Body of pancreas (tissue), 4 donors: Measurements from ENCODE around the gene RFT1. TPM values are rescaled to one million over a fixed set of nuclear protein-coding genes. Genes with fewer than 3 reads are reported as not detected.
A peak's percentile ranks its signal among the peaks of the same experiment; 100 is the strongest.

ENCODE experiments used
- ATAC-seq: fragments of 150-250 bp; one replicate; pipeline ENCODE4 v1.9.1; 2016
- DNase-seq, 4 donors: peaks; one replicate each; pipeline ENCODE4 v3.0.0-alpha.2; 2019
- H3K27ac ChIP-seq, 4 donors: fragments of 200-600 bp; sonication (generic); 1 replicate in 3 of 4; 2 replicates in 1 of 4; pipeline versions ENCODE4 v1.5.1 to v1.6.1; 2016 to 2019; ENCODE audit warnings: mild to moderate bottlenecking in 1 of 4, mixed read lengths in 1 of 4, moderate library complexity in 1 of 4
- H3K27me3 ChIP-seq, 2 donors: fragments of 200-600 bp; sonication (generic); one replicate each; pipeline ENCODE4 v1.6.0; 2016; ENCODE audit warnings: mild to moderate bottlenecking in 1 of 2
- H3K36me3 ChIP-seq, 2 donors: fragments of 200-600 bp; sonication (generic); replicated peaks in 1 of 2; 2 replicates each; pipeline ENCODE4 v1.5.1; 2016; ENCODE audit warnings: low read depth in 2 of 2; ENCODE audit not compliant: insufficient read depth in 1 of 2
- H3K4me1 ChIP-seq: fragments of 200-600 bp; sonication (generic); one replicate; pipeline ENCODE4 v1.6.0; 2016
- H3K4me3 ChIP-seq, 2 donors: fragments of 200-600 bp; sonication (generic); 1 replicate in 1 of 2; 2 replicates in 1 of 2; pipeline ENCODE4 v1.5.1; 2016 to 2019
- H3K9me3 ChIP-seq, 3 donors: fragments of 200-600 bp; sonication (generic); 1 replicate in 2 of 3; 2 replicates in 1 of 3; pipeline ENCODE4 v1.5.1; 2016
- CTCF ChIP-seq, 7 experiments: fragments of 450-650 bp in 4 of 7; fragments of 200-600 bp in 3 of 7; sonication (generic) in 3 of 7; IDR thresholded peaks; one replicate each; pipeline ENCODE4 v1.5.1; 2016 to 2019; ENCODE audit warnings: antibody characterized with exemption in 7 of 7
- POLR2A ChIP-seq, 3 donors: fragments of 450-650 bp; IDR thresholded peaks; one replicate each; pipeline ENCODE4 v1.6.1; 2016; ENCODE audit warnings: antibody characterized with exemption in 3 of 3, mild to moderate bottlenecking in 2 of 3
- WGBS, 2 donors: methylation state at CpG; one replicate each; pipeline ENCODE4 v1.1.5; 2017; 5-methylcytosine and 5-hydroxymethylcytosine counted together
- intact Hi-C: fragments of 100-400 bp; cut with DNase I; formaldehyde crosslinking; loops from one replicate; pipeline ENCODE4 v1.15.1; 2023
- total RNA-seq, 2 donors: library from RNA; depleted of rRNA; stranded (reverse); fragments of >200 nt; gene quantifications; one replicate each; pipeline ENCODE4 v1.1.0, GENCODE V29; 2016

RFT1 gene
- total RNA-seq, 2 donors from 2014 or later, result 10.6 to 19.8 TPM

GRCh38 chr3:53071882-53072431, 58.3 kb downstream of the RFT1 start:
- Histone ChIP-seq H3K4me1 (peaks cover 12% of the 10 kb centered on the region), H3K27me3 (no peaks in the 10 kb centered on the region), H3K36me3 (no peaks in the 10 kb centered on the region), H3K9me3 (no peaks in the 10 kb centered on the region), H3K27ac (peak overlapping the region in 2 of 4 donors; percentile 73 to 81), H3K4me3 (no peak overlapping the region)
- intact Hi-C loops, result loop anchor here (10.0 kb wide), 2 partner anchors 137 to 327 kb away; no protein-coding TSS in a partner anchor
- ATAC-seq, result no peak
- WGBS, 2 donors, result 46 to 59% methylated on average over 2 to 11 of the region's 11 CpGs
- no peak for DNase-seq
- TF ChIP-seq POLR2A (IDR thresholded peaks at IDR 0.05) (no peak), CTCF (IDR thresholded peaks at IDR 0.05) (no peak)

- TF ChIP-seq CTCF (IDR thresholded peaks at IDR 0.05), result no peak
- no peak for TF ChIP-seq POLR2A (IDR thresholded peaks at IDR 0.05)
- H3K27me3 ChIP-seq, result no peaks in the 10 kb centered on the region
- no peaks in the 10 kb centered on the region for H3K9me3 ChIP-seq
- no peaks in the 10 kb centered on the region for H3K36me3 ChIP-seq
- H3K4me3 ChIP-seq, result no peak overlapping the region
- ATAC-seq, result no peak
- intact Hi-C loops, result loop anchor here (10.0 kb wide), 2 partner anchors 135 to 325 kb away; no protein-coding TSS in a partner anchor
- no peak for DNase-seq
- 75 to 92% methylated on average over 4 of the region's 4 CpGs for WGBS, 2 donors
- no peak overlapping the region for H3K27ac ChIP-seq
- H3K4me1 ChIP-seq, result peaks cover 12% of the 10 kb centered on the region
Measured at GRCh38 chr3:53069422-53070068, 60.7 kb downstream of the RFT1 start.

- no peak for DNase-seq
- no peak for ATAC-seq
- Histone ChIP-seq H3K9me3 (no peaks in the 10 kb centered on the region), H3K4me1 (peaks cover 8% of the 10 kb centered on the region), H3K27me3 (no peaks in the 10 kb centered on the region), H3K36me3 (no peaks in the 10 kb centered on the region), H3K4me3 (no peak overlapping the region), H3K27ac (no peak overlapping the region)
- 65 to 90% methylated on average over 3 of the region's 3 CpGs for WGBS, 2 donors
- intact Hi-C loops, result no loop called here
- TF ChIP-seq CTCF (IDR thresholded peaks at IDR 0.05) (no peak), POLR2A (IDR thresholded peaks at IDR 0.05) (no peak)
Measured at GRCh38 chr3:53068176-53068575, 62.1 kb downstream of the RFT1 start.

- TF ChIP-seq POLR2A (IDR thresholded peaks at IDR 0.05) (no peak), CTCF (IDR thresholded peaks at IDR 0.05) (no peak)
- 78 to 80% methylated on average over 3 of the region's 3 CpGs for WGBS, 2 donors
Measured at GRCh38 chr3:53067567-53067966, 62.7 kb downstream of the RFT1 start.

More at GRCh38 chr3:53067567-53067966, 62.7 kb downstream of the RFT1 start:
- intact Hi-C loops, result no loop called here
- Histone ChIP-seq H3K9me3 (no peaks in the 10 kb centered on the region), H3K4me3 (no peak overlapping the region), H3K27me3 (no peaks in the 10 kb centered on the region), H3K36me3 (no peaks in the 10 kb centered on the region), H3K27ac (no peak overlapping the region), H3K4me1 (peaks cover 7% of the 10 kb centered on the region)
- no peak for DNase-seq
- ATAC-seq, result no peak
